T47D (cell line): ENCODE data around the gene POU3F1.

Experiments
- DNase-seq, 2 experiments: peaks; one replicate each; pipeline versions ENCODE4 v3.0.0 to v3.0.0-alpha.2; 2011 to 2012; ENCODE audit warnings: low read depth in 1 of 2, low spot score in 1 of 2
- JUND ChIP-seq: IDR thresholded peaks from 2 replicates; pipeline ENCODE4 v1.6.1; 2012; ENCODE audit warnings: low read depth
- in situ Hi-C: cut with HindIII; loops from 2 replicates; pipeline ENCODE4 v1.10.0; 2016; ENCODE audit warnings: low sequenced_read_pairs, low pct_unique_long_range_greater_than_20kb

POU3F1 gene

GRCh38 chr1:38084113-38084512 lies 37.5 kb upstream of the POU3F1 start:
- TF ChIP-seq JUND: no peak
- DNase-seq: no peak
- in situ Hi-C loops: no loop called here

- in situ Hi-C loops: no loop called here
- no peak for DNase-seq
- no peak for TF ChIP-seq JUND
These were observed 36.9 kb upstream of the POU3F1 start for GRCh38 chr1:38083541-38083940.

GRCh38 chr1:38082769-38083263 lies 36.2 kb upstream of the POU3F1 start:
- no peak for TF ChIP-seq JUND
- DNase-seq: no peak
- in situ Hi-C loops: no loop called here

GRCh38 chr1:38079019-38079418 lies 32.4 kb upstream of the POU3F1 start:
- no peak for TF ChIP-seq JUND
- in situ Hi-C loops: no loop called here
- no peak for DNase-seq

GRCh38 chr1:38077523-38078147 lies 31.0 kb upstream of the POU3F1 start:
- TF ChIP-seq JUND: no peak
- in situ Hi-C loops: no loop called here
- no peak for DNase-seq

- TF ChIP-seq JUND: no peak
- DNase-seq: no peak
- in situ Hi-C loops: no loop called here
These were observed 29.9 kb upstream of the POU3F1 start for GRCh38 chr1:38076455-38076854.

GRCh38 chr1:38076038-38076437 lies 29.4 kb upstream of the POU3F1 start:
- no peak for TF ChIP-seq JUND
- peak; percentile 30 to 63 for DNase-seq
- in situ Hi-C loops: no loop called here

GRCh38 chr1:38075191-38075590 lies 28.6 kb upstream of the POU3F1 start:
- no peak for TF ChIP-seq JUND
- in situ Hi-C loops: no loop called here
- DNase-seq: no peak

- no peak for DNase-seq
- in situ Hi-C loops: no loop called here
- no peak for TF ChIP-seq JUND
These were observed 27.7 kb upstream of the POU3F1 start for GRCh38 chr1:38074302-38074677.

- in situ Hi-C loops: no loop called here
- TF ChIP-seq JUND: no peak
- peak; percentile 23 to 57 for DNase-seq
These were observed 27.1 kb upstream of the POU3F1 start for GRCh38 chr1:38073534-38074301.

GRCh38 chr1:38072858-38073257 lies 26.3 kb upstream of the POU3F1 start:
- TF ChIP-seq JUND: no peak
- in situ Hi-C loops: no loop called here
- DNase-seq: no peak

GRCh38 chr1:38071312-38072256 lies 25.0 kb upstream of the POU3F1 start:
- TF ChIP-seq JUND: no peak
- DNase-seq: no peak
- in situ Hi-C loops: no loop called here

GRCh38 chr1:38068980-38069340 lies 22.4 kb upstream of the POU3F1 start:
- no peak for TF ChIP-seq JUND
- no peak for DNase-seq
- in situ Hi-C loops: no loop called here
